GM12878 (cell line): Measurements from ENCODE around the gene CLASP1. TPM values are rescaled to one million over a fixed set of nuclear protein-coding genes. Genes with fewer than 3 reads are reported as not detected.

Experiments used
- ATAC-seq: fragments of 200-7000 bp; cut with Tn5 transposase; 3 replicates; pipeline ENCODE4 v1.9.1; 2020; ENCODE audit warnings: mild to moderate bottlenecking, moderate library complexity
- BruUV-seq: library from RNA; stranded (reverse); fragments of 400-500 nt; replicated peaks from 2 replicates; lab custom pipeline; 2021; lab: Mats Ljungman, UMichigan
- CTCF ChIA-PET: fragments of 300-600 bp; sonication (Branson Sonifier 250); formaldehyde crosslinking; extraction: SDS; loops from one replicate; lab custom pipeline; 2021; ENCODE audit warnings: inconsistent platforms; lab: Yijun Ruan, JAX
- POLR2A ChIA-PET: fragments of 350-600 bp; formaldehyde crosslinking; extraction: SDS; loops from one replicate; lab custom pipeline; 2021; ENCODE audit warnings: inconsistent platforms; lab: Charles Lee
- RAD21 ChIA-PET: fragments of 300-600 bp; sonication (Branson Sonifier 250); formaldehyde crosslinking; loops from one replicate; lab custom pipeline; 2023; ENCODE audit warnings: antibody characterized with exemption; ENCODE audit not compliant: unreplicated experiment; lab: Charles Lee
- SMC1A ChIA-PET: fragments of 300-600 bp; sonication (Branson Sonifier 250); formaldehyde crosslinking; loops from one replicate; lab custom pipeline; 2023; ENCODE audit not compliant: unreplicated experiment, uncharacterized antibody; lab: Charles Lee
- DNase-seq: peaks from one replicate; pipeline ENCODE4 v3.0.0-alpha.2; 2011; ENCODE audit warnings: low read depth, low spot score
- FAIRE-seq: peaks from 3 replicates; lab custom pipeline; 2011; peaks lifted over from hg19 to GRCh38; lab: Jason Lieb, UNC
- H2AFZ ChIP-seq: 2 replicates; pipeline ENCODE4 v1.6.0; 2011; ENCODE audit warnings: low read depth, low read length, control low read depth; ENCODE audit not compliant: control insufficient read depth
- H3K27ac ChIP-seq: 2 replicates; pipeline ENCODE4 v1.5.1; 2011; ENCODE audit warnings: control low read depth; ENCODE audit not compliant: control insufficient read depth, insufficient read depth
- H3K27me3 ChIP-seq, 2 experiments: replicated peaks in 1 of 2; 2 replicates each; pipeline versions ENCODE4 v1.6.0 to v1.6.1; 2011; ENCODE audit warnings: low read length in 1 of 2; ENCODE audit not compliant: control insufficient read depth in 2 of 2, insufficient read depth in 2 of 2
- H3K36me3 ChIP-seq, 2 experiments: 2 replicates each; pipeline ENCODE4 v1.5.1; 2011; ENCODE audit warnings: low read length in 1 of 2; ENCODE audit not compliant: control insufficient read depth in 2 of 2, insufficient read depth in 2 of 2
- H3K4me1 ChIP-seq: 2 replicates; pipeline ENCODE4 v1.6.1; 2011; ENCODE audit warnings: mild to moderate bottlenecking, low read length, moderate library complexity, mixed read lengths; ENCODE audit not compliant: control insufficient read depth, insufficient read depth
- H3K4me2 ChIP-seq: 2 replicates; pipeline ENCODE4 v1.6.0; 2011; ENCODE audit warnings: control low read depth; ENCODE audit not compliant: control insufficient read depth, insufficient read depth
- H3K4me3 ChIP-seq: fragments of 200-600 bp; sonication (generic); 2 replicates; pipeline ENCODE4 v1.5.1; 2016
- H3K79me2 ChIP-seq: 2 replicates; pipeline ENCODE4 v1.6.0; 2011; ENCODE audit warnings: low read length; ENCODE audit not compliant: control insufficient read depth, insufficient read depth
- H3K9ac ChIP-seq: 2 replicates; pipeline ENCODE4 v1.8.0; 2011; ENCODE audit warnings: low read length, control low read depth, mixed read lengths; ENCODE audit not compliant: control insufficient read depth, insufficient read depth
- H3K9me3 ChIP-seq: replicated peaks from 3 replicates; pipeline ENCODE4 v1.5.1; 2011; ENCODE audit warnings: mild to moderate bottlenecking, low read length; ENCODE audit not compliant: control insufficient read depth, insufficient read depth
- H4K20me1 ChIP-seq: 2 replicates; pipeline ENCODE4 v1.6.0; 2011; ENCODE audit not compliant: control insufficient read depth, insufficient read depth
- CHD4 ChIP-seq: fragments of 200-600 bp; sonication (generic); IDR thresholded peaks from 2 replicates; pipeline ENCODE4 v1.6.1; 2016; ENCODE audit warnings: mild to moderate bottlenecking
- IRF3 ChIP-seq: fragments of 450-650 bp; IDR thresholded peaks from 2 replicates; pipeline ENCODE4 v1.6.1; 2014; ENCODE audit warnings: mild to moderate bottlenecking
- POLR2A ChIP-seq: IDR thresholded peaks from 2 replicates; pipeline ENCODE4 v1.6.1; 2011; ENCODE audit warnings: low read depth, mild to moderate bottlenecking, low read length
- POLR2AphosphoS2 ChIP-seq: IDR thresholded peaks from 2 replicates; pipeline ENCODE4 v1.6.1; 2011; ENCODE audit warnings: low read depth, mild to moderate bottlenecking, low read length, improper control_type of control experiment, moderate library complexity
- RB1 ChIP-seq: fragments of 450-650 bp; formaldehyde crosslinking; IDR thresholded peaks from 2 replicates; pipeline ENCODE4 v1.6.1; 2017; ENCODE audit warnings: mild to moderate bottlenecking, borderline replicate concordance
- RUNX3 ChIP-seq: IDR thresholded peaks from 2 replicates; pipeline ENCODE4 v1.6.1; 2012; ENCODE audit warnings: low read length, inconsistent platforms
- WGBS: methylation state at CpG from one replicate; pipeline ENCODE4 v1.1.6; 2016; ENCODE audit warnings: low lambda C conversion rate; ENCODE audit not compliant: insufficient replicate concordance, insufficient coverage; ENCODE audit errors: missing lambda C conversion rate; 5-methylcytosine and 5-hydroxymethylcytosine counted together
- in situ Hi-C: fragments of 300-500 bp; cut with MboI; formaldehyde crosslinking; loops from 9 replicates; pipeline ENCODE4 v1.14.3; 2018; ENCODE audit warnings: mixed read lengths
- intact Hi-C: fragments of 100-400 bp; cut with micrococcal nuclease; formaldehyde crosslinking; loops from one replicate; pipeline ENCODE4 v1.14.2; 2022; ENCODE audit not compliant: unreplicated experiment
- polyA plus RNA-seq, 11 experiments: library from polyadenylated mRNA; depleted of rRNA in 4 of 11; unstranded in 6 of 11; stranded (reverse) in 5 of 11; fragments of >200 nt; fragmentation: Nextera tagmentation in 4 of 11; fragmentation: Illumina TruSeq in 1 of 11; extraction: Ambion mirVana in 4 of 11; extraction: Trizol in 1 of 11; gene quantifications; 1 replicate in 1 of 11; 2 replicates in 10 of 11; pipeline versions ENCODE4 v1.2.1 to v1.2.3, GENCODE V29; 2011 to 2016; ENCODE audit warnings: inconsistent platforms in 2 of 11, missing spikeins in 2 of 11, low read depth in 1 of 11
- total RNA-seq, 4 experiments: library from RNA; depleted of rRNA in 3 of 4; stranded (reverse); fragments of >200 nt in 3 of 4; fragmentation: Illumina TruSeq in 1 of 4; extraction: Trizol in 1 of 4; gene quantifications; 2 replicates each; pipeline versions ENCODE4 v1.2.1 to v1.2.3, GENCODE V29; 2013 to 2021
- TF ChIP-seq, protein P1 (sequence below): fragments of 450-650 bp; formaldehyde crosslinking; IDR thresholded peaks from 2 replicates; pipeline ENCODE4 v1.5.0; 2022; ENCODE audit warnings: mild to moderate bottlenecking, missing genetic modification characterization
- TF ChIP-seq, protein P2 (sequence below): IDR thresholded peaks from 2 replicates; pipeline ENCODE4 v1.6.1; 2011; ENCODE audit warnings: mild to moderate bottlenecking, low read depth, low read length, moderate library complexity; ENCODE audit not compliant: insufficient replicate concordance
- TF ChIP-seq, protein P3 (sequence below): fragments of 450-650 bp; IDR thresholded peaks from 2 replicates; pipeline ENCODE4 v1.6.1; 2018; ENCODE audit warnings: mild to moderate bottlenecking, low read depth, moderate library complexity; ENCODE audit not compliant: partially characterized antibody
- TF ChIP-seq, protein P4 (sequence below): fragments of 150-350 bp; IDR thresholded peaks from 2 replicates; pipeline ENCODE4 v1.6.1; 2014; ENCODE audit warnings: mild to moderate bottlenecking, low read depth, low read length

CLASP1 gene
- total and polyA plus RNA-seq, 10 of the 15 experiments (the other 5 are each of a cell fraction or from before 2014, with no cell fraction given) = 1.4 to 62.4 (median 32.9) TPM

DNA sequence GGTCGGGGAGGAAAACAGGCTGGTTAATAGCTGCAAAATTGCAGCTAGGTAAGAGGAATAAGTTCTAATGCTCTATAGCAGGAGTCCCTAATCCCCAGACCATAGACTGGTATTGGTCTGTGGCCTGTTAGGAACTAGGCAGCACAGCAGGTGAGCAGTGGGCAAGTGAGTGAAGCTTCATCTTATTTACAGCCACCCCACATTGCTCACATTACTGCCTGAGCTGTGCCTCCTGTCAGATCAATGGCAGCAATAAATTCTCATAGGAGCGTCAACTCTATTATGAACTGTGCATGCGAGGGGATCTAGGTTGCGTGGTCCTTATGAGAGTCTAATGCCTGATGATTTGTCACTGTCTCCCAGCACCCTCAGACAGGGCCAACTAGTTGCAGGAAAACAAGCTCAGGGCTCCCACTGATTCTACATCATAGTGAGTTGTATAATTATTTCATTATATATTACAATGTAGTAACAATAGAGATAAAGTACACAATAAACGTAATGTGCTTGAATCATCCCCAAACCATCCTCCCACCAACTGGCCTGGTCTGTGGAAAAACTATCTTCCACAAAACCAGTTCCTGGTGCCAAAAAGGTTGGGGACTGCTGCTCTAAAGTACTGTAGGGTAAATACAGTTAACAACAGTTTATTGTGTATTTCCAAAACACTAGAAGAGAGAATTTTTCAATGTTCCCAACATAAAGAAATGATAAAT, 272.6 kb downstream of the CLASP1 start (continued):
- TF ChIP-seq, protein P1, sequence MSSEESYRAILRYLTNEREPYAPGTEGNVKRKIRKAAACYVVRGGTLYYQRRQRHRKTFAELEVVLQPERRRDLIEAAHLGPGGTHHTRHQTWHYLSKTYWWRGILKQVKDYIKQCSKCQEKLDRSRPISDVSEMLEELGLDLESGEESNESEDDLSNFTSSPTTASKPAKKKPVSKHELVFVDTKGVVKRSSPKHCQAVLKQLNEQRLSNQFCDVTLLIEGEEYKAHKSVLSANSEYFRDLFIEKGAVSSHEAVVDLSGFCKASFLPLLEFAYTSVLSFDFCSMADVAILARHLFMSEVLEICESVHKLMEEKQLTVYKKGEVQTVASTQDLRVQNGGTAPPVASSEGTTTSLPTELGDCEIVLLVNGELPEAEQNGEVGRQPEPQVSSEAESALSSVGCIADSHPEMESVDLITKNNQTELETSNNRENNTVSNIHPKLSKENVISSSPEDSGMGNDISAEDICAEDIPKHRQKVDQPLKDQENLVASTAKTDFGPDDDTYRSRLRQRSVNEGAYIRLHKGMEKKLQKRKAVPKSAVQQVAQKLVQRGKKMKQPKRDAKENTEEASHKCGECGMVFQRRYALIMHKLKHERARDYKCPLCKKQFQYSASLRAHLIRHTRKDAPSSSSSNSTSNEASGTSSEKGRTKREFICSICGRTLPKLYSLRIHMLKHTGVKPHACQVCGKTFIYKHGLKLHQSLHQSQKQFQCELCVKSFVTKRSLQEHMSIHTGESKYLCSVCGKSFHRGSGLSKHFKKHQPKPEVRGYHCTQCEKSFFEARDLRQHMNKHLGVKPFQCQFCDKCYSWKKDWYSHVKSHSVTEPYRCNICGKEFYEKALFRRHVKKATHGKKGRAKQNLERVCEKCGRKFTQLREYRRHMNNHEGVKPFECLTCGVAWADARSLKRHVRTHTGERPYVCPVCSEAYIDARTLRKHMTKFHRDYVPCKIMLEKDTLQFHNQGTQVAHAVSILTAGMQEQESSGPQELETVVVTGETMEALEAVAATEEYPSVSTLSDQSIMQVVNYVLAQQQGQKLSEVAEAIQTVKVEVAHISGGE (CRISPR knock-in tag) = no peak
- TF ChIP-seq POLR2AphosphoS2 (no peak), POLR2A (no peak), CHD4 (no peak)
- TF ChIP-seq, protein P2, sequence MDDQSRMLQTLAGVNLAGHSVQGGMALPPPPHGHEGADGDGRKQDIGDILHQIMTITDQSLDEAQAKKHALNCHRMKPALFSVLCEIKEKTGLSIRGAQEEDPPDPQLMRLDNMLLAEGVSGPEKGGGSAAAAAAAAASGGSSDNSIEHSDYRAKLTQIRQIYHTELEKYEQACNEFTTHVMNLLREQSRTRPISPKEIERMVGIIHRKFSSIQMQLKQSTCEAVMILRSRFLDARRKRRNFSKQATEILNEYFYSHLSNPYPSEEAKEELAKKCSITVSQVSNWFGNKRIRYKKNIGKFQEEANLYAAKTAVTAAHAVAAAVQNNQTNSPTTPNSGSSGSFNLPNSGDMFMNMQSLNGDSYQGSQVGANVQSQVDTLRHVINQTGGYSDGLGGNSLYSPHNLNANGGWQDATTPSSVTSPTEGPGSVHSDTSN = no peak

DNA sequence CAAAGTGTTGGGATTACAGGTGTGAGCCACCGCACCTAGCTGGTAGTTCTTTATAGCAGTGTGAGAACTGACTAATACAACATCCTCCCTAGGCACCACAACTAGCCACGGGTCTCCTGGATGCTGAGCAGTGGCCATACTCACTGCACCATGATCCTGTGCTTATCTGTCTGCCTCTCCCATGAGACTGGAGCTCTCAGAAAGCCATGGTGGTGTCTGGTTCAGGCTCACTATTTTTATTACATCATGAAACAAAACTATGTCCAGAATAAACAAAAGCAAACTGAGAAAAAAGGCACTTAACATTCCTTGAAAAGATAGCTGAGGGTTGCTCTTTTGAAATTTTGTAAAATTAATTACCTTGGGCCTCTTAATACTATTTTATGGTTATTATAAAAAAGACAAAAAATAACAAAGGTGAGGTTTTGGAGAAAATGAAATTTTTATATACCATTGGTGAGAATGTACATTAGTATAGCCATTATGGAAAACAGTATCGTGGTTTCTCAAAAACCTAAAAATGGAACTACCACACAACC, 273.6 kb downstream of the CLASP1 start:
- Histone ChIP-seq H2AFZ (no peak overlapping the region), H3K4me2 (no peak overlapping the region), H3K4me1 (peaks cover 13% of the 10 kb centered on the region), H3K79me2 (no peaks in the 10 kb centered on the region), H3K4me3 (no peak overlapping the region), H3K9ac (no peak overlapping the region), H3K9me3 (peaks cover 13% of the 10 kb centered on the region), H4K20me1 (no peaks in the 10 kb centered on the region), H3K36me3 (peaks cover 9 to 30% of the 10 kb centered on the region in 2 experiments), H3K27ac (no peak overlapping the region), H3K27me3 (no peaks in the 10 kb centered on the region)
- intact Hi-C loops (no loop called here), in situ Hi-C loops (no loop called here)
- 96% methylated on average over 3 of the region's 3 CpGs for WGBS
- BruUV-seq = no TSS peak
- no peak for DNase-seq
- ATAC-seq = no peak
- ChIA-PET SMC1A (interaction anchor here (0.6 to 0.8 kb wide), 2 partner anchors 33 to 66 kb away, joined by 3 to 4 read pairs; no protein-coding TSS in a partner anchor), POLR2A (no interaction called here), RAD21 (no interaction called here), CTCF (interaction anchor here (1.4 kb wide), 1 partner anchor 21 kb away, joined by 3 read pairs; no protein-coding TSS in a partner anchor)
- no peak for FAIRE-seq
- TF ChIP-seq, protein P3, sequence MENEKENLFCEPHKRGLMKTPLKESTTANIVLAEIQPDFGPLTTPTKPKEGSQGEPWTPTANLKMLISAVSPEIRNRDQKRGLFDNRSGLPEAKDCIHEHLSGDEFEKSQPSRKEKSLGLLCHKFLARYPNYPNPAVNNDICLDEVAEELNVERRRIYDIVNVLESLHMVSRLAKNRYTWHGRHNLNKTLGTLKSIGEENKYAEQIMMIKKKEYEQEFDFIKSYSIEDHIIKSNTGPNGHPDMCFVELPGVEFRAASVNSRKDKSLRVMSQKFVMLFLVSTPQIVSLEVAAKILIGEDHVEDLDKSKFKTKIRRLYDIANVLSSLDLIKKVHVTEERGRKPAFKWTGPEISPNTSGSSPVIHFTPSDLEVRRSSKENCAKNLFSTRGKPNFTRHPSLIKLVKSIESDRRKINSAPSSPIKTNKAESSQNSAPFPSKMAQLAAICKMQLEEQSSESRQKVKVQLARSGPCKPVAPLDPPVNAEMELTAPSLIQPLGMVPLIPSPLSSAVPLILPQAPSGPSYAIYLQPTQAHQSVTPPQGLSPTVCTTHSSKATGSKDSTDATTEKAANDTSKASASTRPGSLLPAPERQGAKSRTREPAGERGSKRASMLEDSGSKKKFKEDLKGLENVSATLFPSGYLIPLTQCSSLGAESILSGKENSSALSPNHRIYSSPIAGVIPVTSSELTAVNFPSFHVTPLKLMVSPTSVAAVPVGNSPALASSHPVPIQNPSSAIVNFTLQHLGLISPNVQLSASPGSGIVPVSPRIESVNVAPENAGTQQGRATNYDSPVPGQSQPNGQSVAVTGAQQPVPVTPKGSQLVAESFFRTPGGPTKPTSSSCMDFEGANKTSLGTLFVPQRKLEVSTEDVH = no peak
- no peak for TF ChIP-seq RUNX3
- TF ChIP-seq, protein P4, sequence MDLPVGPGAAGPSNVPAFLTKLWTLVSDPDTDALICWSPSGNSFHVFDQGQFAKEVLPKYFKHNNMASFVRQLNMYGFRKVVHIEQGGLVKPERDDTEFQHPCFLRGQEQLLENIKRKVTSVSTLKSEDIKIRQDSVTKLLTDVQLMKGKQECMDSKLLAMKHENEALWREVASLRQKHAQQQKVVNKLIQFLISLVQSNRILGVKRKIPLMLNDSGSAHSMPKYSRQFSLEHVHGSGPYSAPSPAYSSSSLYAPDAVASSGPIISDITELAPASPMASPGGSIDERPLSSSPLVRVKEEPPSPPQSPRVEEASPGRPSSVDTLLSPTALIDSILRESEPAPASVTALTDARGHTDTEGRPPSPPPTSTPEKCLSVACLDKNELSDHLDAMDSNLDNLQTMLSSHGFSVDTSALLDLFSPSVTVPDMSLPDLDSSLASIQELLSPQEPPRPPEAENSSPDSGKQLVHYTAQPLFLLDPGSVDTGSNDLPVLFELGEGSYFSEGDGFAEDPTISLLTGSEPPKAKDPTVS = no peak
- TF ChIP-seq IRF3 = no peak
- TF ChIP-seq RB1 = no peak
